Endodermal cell (in vitro differentiated cells): Measurements from ENCODE around the gene ARHGEF10L. TPM values are rescaled to one million over a fixed set of nuclear protein-coding genes. Genes with fewer than 3 reads are reported as not detected.

Source experiments
- DNase-seq: peaks from one replicate; pipeline ENCODE4 v3.0.0-alpha.2; 2017
- H3K27ac ChIP-seq: 2 replicates; pipeline ENCODE4 v1.5.1; 2013; ENCODE audit warnings: mild to moderate bottlenecking, low read depth, low read length, moderate library complexity
- H3K27me3 ChIP-seq: 2 replicates; pipeline ENCODE4 v1.6.1; 2013; ENCODE audit warnings: mild to moderate bottlenecking, low read length, moderate library complexity; ENCODE audit not compliant: insufficient read depth, control insufficient read depth, poor library complexity, severe bottlenecking
- H3K36me3 ChIP-seq: 2 replicates; pipeline ENCODE4 v1.7.0; 2013; ENCODE audit warnings: mild to moderate bottlenecking, low read length, moderate library complexity; ENCODE audit not compliant: control insufficient read depth, insufficient read depth
- H3K4me1 ChIP-seq: one replicate; pipeline ENCODE4 v1.7.0; 2013; ENCODE audit warnings: low read length; ENCODE audit not compliant: control insufficient read depth, insufficient read depth
- H3K4me3 ChIP-seq: 2 replicates; pipeline ENCODE4 v1.5.1; 2013; ENCODE audit warnings: mild to moderate bottlenecking, low read length, moderate library complexity
- H3K9ac ChIP-seq: 2 replicates; pipeline ENCODE4 v1.6.1; 2013; ENCODE audit warnings: mild to moderate bottlenecking, low read length, moderate library complexity; ENCODE audit not compliant: poor library complexity, severe bottlenecking; ENCODE audit errors: extremely low read depth
- H3K9me3 ChIP-seq: 2 replicates; pipeline ENCODE4 v1.6.1; 2013; ENCODE audit warnings: mild to moderate bottlenecking, low read length, moderate library complexity; ENCODE audit not compliant: control insufficient read depth
- H3K27ac Mint-ChIP-seq: 2 replicates; pipeline ENCODE4 v1.8.0; 2020; ENCODE audit warnings: mixed read lengths
- H3K27me3 Mint-ChIP-seq: 2 replicates; pipeline ENCODE4 v1.8.0; 2021; ENCODE audit warnings: mild to moderate bottlenecking, mixed read lengths; ENCODE audit not compliant: insufficient read depth
- H3K36me3 Mint-ChIP-seq: 2 replicates; pipeline ENCODE4 v1.8.0; 2020; ENCODE audit warnings: low read depth, mixed read lengths
- H3K4me1 Mint-ChIP-seq: 2 replicates; pipeline ENCODE4 v1.8.0; 2020; ENCODE audit warnings: mixed read lengths
- H3K4me3 Mint-ChIP-seq: 2 replicates; pipeline ENCODE4 v1.8.0; 2020; ENCODE audit warnings: mild to moderate bottlenecking, moderate library complexity, mixed read lengths
- H3K9me3 Mint-ChIP-seq: 2 replicates; pipeline ENCODE4 v1.8.0; 2020; ENCODE audit warnings: mild to moderate bottlenecking, mixed read lengths
- WGBS, 2 experiments: methylation state at CpG; one replicate each; pipeline versions ENCODE4 v1.1.5 to v1.1.7; 2013; ENCODE audit warnings: missing lambda C conversion rate in 2 of 2, mixed read lengths in 1 of 2; ENCODE audit not compliant: insufficient coverage in 1 of 2, insufficient read length in 1 of 2; 5-methylcytosine and 5-hydroxymethylcytosine counted together
- total RNA-seq, 2 donors: library from RNA; stranded (reverse); fragmentation: NEBNext Ultra II Directional in 1 of 2; extraction: Animal tissue kit (Norgen Biotek cat#: 25700) in 1 of 2; gene quantifications; 2 replicates in 1 of 2; 3 replicates in 1 of 2; pipeline ENCODE4 v1.2.1, GENCODE V29; 2021
- TF ChIP-seq, protein P1 (sequence below): fragments of 200-600 bp; sonication (generic); conservative IDR thresholded peaks from 2 replicates; pipeline ENCODE4 v1.5.0; 2021; ENCODE audit warnings: antibody characterized with exemption, mild to moderate bottlenecking

Gene ARHGEF10L
- total RNA-seq, 2 donors from 2014 or later, result 5.2 to 10.5 TPM

GRCh38 chr1:17525996-17526686 is 13.4 kb upstream of the ARHGEF10L start:
- Histone ChIP-seq H3K4me3 (no peak overlapping the region), H3K36me3 (no peaks in the 10 kb centered on the region), H3K9ac (no peak overlapping the region), H3K27me3 (peaks cover 22% of the 10 kb centered on the region), H3K4me1 (no peaks in the 10 kb centered on the region), H3K9me3 (no peaks in the 10 kb centered on the region), H3K27ac (no peak overlapping the region)
- Mint-ChIP-seq H3K27me3 (peaks cover 80% of the 10 kb centered on the region), H3K4me1 (peaks cover 3% of the 10 kb centered on the region), H3K27ac (no peak overlapping the region), H3K9me3 (no peaks in the 10 kb centered on the region), H3K4me3 (no peak overlapping the region), H3K36me3 (no peaks in the 10 kb centered on the region)
- DNase-seq, result no peak
- TF ChIP-seq, protein P1, sequence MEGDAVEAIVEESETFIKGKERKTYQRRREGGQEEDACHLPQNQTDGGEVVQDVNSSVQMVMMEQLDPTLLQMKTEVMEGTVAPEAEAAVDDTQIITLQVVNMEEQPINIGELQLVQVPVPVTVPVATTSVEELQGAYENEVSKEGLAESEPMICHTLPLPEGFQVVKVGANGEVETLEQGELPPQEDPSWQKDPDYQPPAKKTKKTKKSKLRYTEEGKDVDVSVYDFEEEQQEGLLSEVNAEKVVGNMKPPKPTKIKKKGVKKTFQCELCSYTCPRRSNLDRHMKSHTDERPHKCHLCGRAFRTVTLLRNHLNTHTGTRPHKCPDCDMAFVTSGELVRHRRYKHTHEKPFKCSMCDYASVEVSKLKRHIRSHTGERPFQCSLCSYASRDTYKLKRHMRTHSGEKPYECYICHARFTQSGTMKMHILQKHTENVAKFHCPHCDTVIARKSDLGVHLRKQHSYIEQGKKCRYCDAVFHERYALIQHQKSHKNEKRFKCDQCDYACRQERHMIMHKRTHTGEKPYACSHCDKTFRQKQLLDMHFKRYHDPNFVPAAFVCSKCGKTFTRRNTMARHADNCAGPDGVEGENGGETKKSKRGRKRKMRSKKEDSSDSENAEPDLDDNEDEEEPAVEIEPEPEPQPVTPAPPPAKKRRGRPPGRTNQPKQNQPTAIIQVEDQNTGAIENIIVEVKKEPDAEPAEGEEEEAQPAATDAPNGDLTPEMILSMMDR, result no peak
- 89 to 90% methylated on average over 3 to 4 of the region's 4 CpGs for WGBS, 2 experiments

- Histone ChIP-seq H3K9ac (no peak overlapping the region), H3K9me3 (no peaks in the 10 kb centered on the region), H3K4me1 (no peaks in the 10 kb centered on the region), H3K36me3 (no peaks in the 10 kb centered on the region), H3K27ac (no peak overlapping the region), H3K27me3 (peaks cover 22% of the 10 kb centered on the region), H3K4me3 (no peak overlapping the region)
- TF ChIP-seq, protein P1, result no peak
- no peaks in the 10 kb centered on the region for H3K36me3 Mint-ChIP-seq
- H3K4me1 Mint-ChIP-seq, result peaks cover 3% of the 10 kb centered on the region
- H3K4me3 Mint-ChIP-seq, result no peak overlapping the region
- no peak overlapping the region for H3K27ac Mint-ChIP-seq
- WGBS, 2 experiments, result 84 to 89% methylated on average over 7 to 14 of the region's 14 CpGs
- no peaks in the 10 kb centered on the region for H3K9me3 Mint-ChIP-seq
- H3K27me3 Mint-ChIP-seq, result peaks cover 85% of the 10 kb centered on the region
- no peak for DNase-seq
These were observed 12.2 kb upstream of the ARHGEF10L start for GRCh38 chr1:17527036-17527914.

DNA sequence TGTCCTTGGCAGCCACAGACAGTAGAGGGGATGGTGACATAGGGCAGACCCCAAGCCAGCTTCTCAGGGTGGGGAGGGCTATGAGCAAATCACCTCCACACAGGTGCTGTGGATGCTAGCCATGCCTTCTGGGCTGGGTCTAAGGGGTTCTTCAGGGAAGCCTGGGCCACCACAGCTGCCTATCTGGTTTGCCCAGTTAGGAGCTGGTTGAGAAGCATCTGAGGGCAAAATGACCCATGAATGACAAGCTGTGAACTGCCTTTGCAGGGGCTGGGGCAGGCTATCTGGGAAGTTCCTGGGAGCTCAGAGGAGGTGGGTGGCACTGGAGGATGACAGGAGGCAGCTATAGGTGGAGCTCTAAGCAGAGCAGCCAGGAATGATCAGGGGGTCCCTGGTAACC is 10.1 kb upstream of the ARHGEF10L start:
- H3K27me3 ChIP-seq, result peaks cover 40% of the 10 kb centered on the region
- Mint-ChIP-seq H3K4me3 (no peak overlapping the region), H3K4me1 (peaks cover 3% of the 10 kb centered on the region), H3K27ac (no peak overlapping the region), H3K9me3 (no peaks in the 10 kb centered on the region), H3K36me3 (no peaks in the 10 kb centered on the region), H3K27me3 (peaks cover 90% of the 10 kb centered on the region)
- no peak overlapping the region for H3K9ac ChIP-seq
- H3K27ac ChIP-seq, result no peak overlapping the region
- H3K4me3 ChIP-seq, result no peak overlapping the region
- TF ChIP-seq, protein P1, result no peak
- no peaks in the 10 kb centered on the region for H3K9me3 ChIP-seq
- DNase-seq, result no peak
- H3K36me3 ChIP-seq, result no peaks in the 10 kb centered on the region
- H3K4me1 ChIP-seq, result no peaks in the 10 kb centered on the region
